ENCODE data around the gene ZFAND6. TPM values are rescaled to one million over a fixed set of nuclear protein-coding genes. Genes with fewer than 3 reads are reported as not detected.

ZFAND6 gene
- total and polyA plus RNA-seq, 10 donors = 68.0 to 154 (median 89.2) TPM

DNA sequence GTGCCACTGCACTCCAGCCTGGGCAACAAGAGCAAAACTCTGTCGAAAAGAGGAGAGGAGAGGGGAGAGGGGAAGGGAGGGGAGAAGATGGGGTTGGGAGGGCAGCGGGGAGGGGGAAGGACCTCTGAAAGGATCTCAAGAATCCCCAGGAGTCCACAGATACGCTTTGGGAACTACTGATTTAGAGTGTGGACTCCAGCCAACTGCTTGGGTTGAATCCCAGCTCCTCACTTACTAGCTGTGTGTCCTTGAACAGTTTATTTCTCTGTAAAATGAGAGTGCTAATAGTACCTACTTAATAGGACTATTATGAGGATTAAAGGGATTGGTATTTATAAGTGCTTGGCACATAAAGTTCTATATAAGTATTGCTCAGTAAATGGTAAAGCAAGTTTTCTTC lies 48.3 kb downstream of the ZFAND6 start:
- 54 to 90% (median 76%) methylated on average over 2 to 3 of the region's 3 CpGs for WGBS, 5 donors
- no peaks in the 10 kb centered on the region for H3K27me3 ChIP-seq (replicated peaks in 1 of 7)
- no peak overlapping the region for H3K4me3 ChIP-seq
- H3K27ac ChIP-seq = no peak overlapping the region
- H3K9me3 ChIP-seq = no peaks in the 10 kb centered on the region
- no peak for TF ChIP-seq CTCF (IDR thresholded peaks at IDR 0.05 in 8 of 11, conservative IDR thresholded peaks at IDR 0.05 in 3 of 11)
- TF ChIP-seq POLR2AphosphoS5 (IDR thresholded peaks at IDR 0.05) = no peak
- TF ChIP-seq POLR2A (IDR thresholded peaks at IDR 0.05) = no peak
- peaks cover 0 to 23% (median 0%) of the 10 kb centered on the region in 6 donors for H3K36me3 ChIP-seq
- DNase-seq = no peak
- peaks cover 0 to 74% (median 20%) of the 10 kb centered on the region in 6 donors for H3K4me1 ChIP-seq
- intact Hi-C loops (cut with DNase I; ENCODE audit: low total_unique reads) = no loop called here

DNA sequence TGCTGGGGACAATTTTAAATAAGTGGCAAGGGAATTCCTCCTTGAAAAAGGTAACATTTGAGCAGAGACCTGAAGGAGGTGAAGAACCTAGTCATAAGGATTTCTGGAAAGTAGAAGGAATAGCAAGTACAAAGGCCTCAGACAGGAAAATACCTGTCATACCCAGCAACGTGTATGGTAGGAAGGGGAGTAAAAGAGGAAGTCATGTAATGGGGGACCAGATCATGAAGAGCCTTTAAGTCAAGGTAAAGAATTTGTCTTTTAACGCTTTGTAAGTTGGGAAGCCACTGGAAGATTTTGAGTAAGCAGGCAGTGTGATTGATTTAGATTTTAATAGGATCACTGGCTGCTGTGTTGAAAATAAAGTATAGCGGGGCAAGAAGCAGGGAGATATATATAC lies 49.9 kb downstream of the ZFAND6 start:
- 59 to 73% (median 69%) methylated on average over 3 of the region's 3 CpGs for WGBS, 5 donors
- Histone ChIP-seq H3K27ac (no peak overlapping the region), H3K36me3 (peaks cover 0 to 7% (median 0%) of the 10 kb centered on the region in 6 donors), H3K4me3 (no peak overlapping the region), H3K9me3 (no peaks in the 10 kb centered on the region), H3K4me1 (peaks cover 0 to 82% (median 25%) of the 10 kb centered on the region in 6 donors), H3K27me3 (replicated peaks in 1 of 7) (no peaks in the 10 kb centered on the region)
- intact Hi-C loops (cut with DNase I; ENCODE audit: low total_unique reads) = no loop called here
- TF ChIP-seq CTCF (IDR thresholded peaks at IDR 0.05 in 8 of 11, conservative IDR thresholded peaks at IDR 0.05 in 3 of 11) (no peak), POLR2AphosphoS5 (IDR thresholded peaks at IDR 0.05) (no peak), POLR2A (IDR thresholded peaks at IDR 0.05) (no peak)
- no peak for DNase-seq

GRCh38 chr15:80110920-80111319 lies 51.4 kb downstream of the ZFAND6 start:
- intact Hi-C loops (cut with DNase I; ENCODE audit: low total_unique reads) = no loop called here
- Histone ChIP-seq H3K9me3 (no peaks in the 10 kb centered on the region), H3K4me1 (peaks cover 0 to 84% (median 22%) of the 10 kb centered on the region in 6 donors), H3K27me3 (replicated peaks in 1 of 7) (no peaks in the 10 kb centered on the region), H3K4me3 (no peak overlapping the region), H3K27ac (no peak overlapping the region), H3K36me3 (no peaks in the 10 kb centered on the region)
- TF ChIP-seq POLR2A (IDR thresholded peaks at IDR 0.05) (no peak), CTCF (IDR thresholded peaks at IDR 0.05 in 8 of 11, conservative IDR thresholded peaks at IDR 0.05 in 3 of 11) (no peak), POLR2AphosphoS5 (IDR thresholded peaks at IDR 0.05) (no peak)
- DNase-seq = no peak

- no peak overlapping the region for H3K27ac ChIP-seq
- peaks cover 0 to 65% (median 13%) of the 10 kb centered on the region in 6 donors for H3K4me1 ChIP-seq
- TF ChIP-seq POLR2AphosphoS5 (IDR thresholded peaks at IDR 0.05) = no peak
- TF ChIP-seq POLR2A (IDR thresholded peaks at IDR 0.05) = no peak
- no peak for TF ChIP-seq CTCF (IDR thresholded peaks at IDR 0.05 in 8 of 11, conservative IDR thresholded peaks at IDR 0.05 in 3 of 11)
- intact Hi-C loops (cut with DNase I; ENCODE audit: low total_unique reads) = no loop called here
- H3K27me3 ChIP-seq (replicated peaks in 1 of 7) = no peaks in the 10 kb centered on the region
- no peaks in the 10 kb centered on the region for H3K36me3 ChIP-seq
- H3K9me3 ChIP-seq = no peaks in the 10 kb centered on the region
- no peak for DNase-seq
- WGBS, 5 donors = 90 to 95% (median 91%) methylated on average over 4 of the region's 4 CpGs
- no peak overlapping the region for H3K4me3 ChIP-seq
These were observed 54.6 kb downstream of the ZFAND6 start for GRCh38 chr15:80114114-80114513.
